Activated naive CD4-positive, alpha-beta T cell treated with anti-CD3 and anti-CD28 coated beads, Interleukin-2, amount 50 U/mL, for 24 hours (primary cell): ENCODE measurements around the gene WHAMM.
"Not testable (repeated sequence)": the region's sequence is repeated elsewhere in the genome, so short reads cannot be mapped to it uniquely, and the experiment has no call there.

ENCODE experiments used
- H3K27ac Mint-ChIP-seq: one replicate; pipeline ENCODE4 v1.8.0; 2021; ENCODE audit warnings: mild to moderate bottlenecking, mixed read lengths
- H3K27me3 Mint-ChIP-seq: one replicate; pipeline ENCODE4 v1.8.0; 2021; ENCODE audit warnings: mixed read lengths
- H3K36me3 Mint-ChIP-seq: one replicate; pipeline ENCODE4 v1.8.0; 2021; ENCODE audit warnings: mixed read lengths
- H3K4me1 Mint-ChIP-seq: one replicate; pipeline ENCODE4 v1.8.0; 2021; ENCODE audit warnings: mixed read lengths
- H3K4me3 Mint-ChIP-seq: one replicate; pipeline ENCODE4 v1.8.0; 2021; ENCODE audit warnings: mild to moderate bottlenecking, mixed read lengths
- H3K9me3 Mint-ChIP-seq: one replicate; pipeline ENCODE4 v1.8.0; 2021; ENCODE audit warnings: mixed read lengths

Gene WHAMM

GRCh38 chr15:82809308-82810060 lies at the start of gene WHAMM:
WHAMM (plus strand) TSS chr15:82809628; CDS start chr15:82809727, 99 bp downstream.
- H3K4me1 Mint-ChIP-seq, result peaks cover 46% of the 10 kb centered on the region
- peak within 1 kb of the TSS; percentile 100 for H3K27ac Mint-ChIP-seq
- no peaks in the 10 kb centered on the region for H3K9me3 Mint-ChIP-seq
- peaks cover 8% of the 10 kb centered on the region for H3K36me3 Mint-ChIP-seq
- no peaks in the 10 kb centered on the region for H3K27me3 Mint-ChIP-seq
- peak within 1 kb of the TSS; percentile 94 for H3K4me3 Mint-ChIP-seq

- Mint-ChIP-seq H3K27me3 (no peaks in the 10 kb centered on the region), H3K9me3 (no peaks in the 10 kb centered on the region), H3K27ac (no peak overlapping the region), H3K4me1 (peaks cover 4% of the 10 kb centered on the region), H3K4me3 (no peak overlapping the region), H3K36me3 (peaks cover 16% of the 10 kb centered on the region)
Observed at GRCh38 chr15:82763361-82764116, 45.9 kb upstream of the WHAMM start.

- peaks cover 14% of the 10 kb centered on the region for H3K36me3 Mint-ChIP-seq
- H3K27ac Mint-ChIP-seq, result no peak overlapping the region
- H3K9me3 Mint-ChIP-seq, result no peaks in the 10 kb centered on the region
- H3K27me3 Mint-ChIP-seq, result no peaks in the 10 kb centered on the region
- no peak overlapping the region for H3K4me3 Mint-ChIP-seq
- peaks cover 4% of the 10 kb centered on the region for H3K4me1 Mint-ChIP-seq
Observed at GRCh38 chr15:82764117-82764490, 45.3 kb upstream of the WHAMM start.

GRCh38 chr15:82764740-82765139 lies 44.7 kb upstream of the WHAMM start:
- no peaks in the 10 kb centered on the region for H3K9me3 Mint-ChIP-seq
- peaks cover 4% of the 10 kb centered on the region for H3K4me1 Mint-ChIP-seq
- H3K27me3 Mint-ChIP-seq, result no peaks in the 10 kb centered on the region
- no peak overlapping the region for H3K4me3 Mint-ChIP-seq
- peaks cover 14% of the 10 kb centered on the region for H3K36me3 Mint-ChIP-seq
- H3K27ac Mint-ChIP-seq, result no peak overlapping the region

GRCh38 chr15:82766201-82766600 lies 43.2 kb upstream of the WHAMM start:
- not testable (repeated sequence) for H3K9me3 Mint-ChIP-seq, H3K4me3 Mint-ChIP-seq, H3K27ac Mint-ChIP-seq, H3K4me1 Mint-ChIP-seq, H3K27me3 Mint-ChIP-seq
- peaks cover 10% of the 10 kb centered on the region for H3K36me3 Mint-ChIP-seq

GRCh38 chr15:82767163-82767829 lies 42.1 kb upstream of the WHAMM start:
- Mint-ChIP-seq H3K4me1 (no peaks in the 10 kb centered on the region), H3K36me3 (peaks cover 8% of the 10 kb centered on the region), H3K4me3 (no peak overlapping the region), H3K27ac (no peak overlapping the region), H3K9me3 (no peaks in the 10 kb centered on the region), H3K27me3 (no peaks in the 10 kb centered on the region)

- H3K4me3 Mint-ChIP-seq, result no peak overlapping the region
- no peak overlapping the region for H3K27ac Mint-ChIP-seq
- H3K27me3 Mint-ChIP-seq, result no peaks in the 10 kb centered on the region
- H3K36me3 Mint-ChIP-seq, result peaks cover 8% of the 10 kb centered on the region
- H3K4me1 Mint-ChIP-seq, result no peaks in the 10 kb centered on the region
- no peaks in the 10 kb centered on the region for H3K9me3 Mint-ChIP-seq
Observed at GRCh38 chr15:82768414-82769054, 40.9 kb upstream of the WHAMM start.

- Mint-ChIP-seq H3K27ac (no peak overlapping the region), H3K36me3 (peaks cover 6% of the 10 kb centered on the region), H3K4me1 (no peaks in the 10 kb centered on the region), H3K4me3 (no peak overlapping the region), H3K27me3 (no peaks in the 10 kb centered on the region), H3K9me3 (no peaks in the 10 kb centered on the region)
Observed at GRCh38 chr15:82771789-82772607, 37.4 kb upstream of the WHAMM start.

GRCh38 chr15:82774496-82774895 lies 34.9 kb upstream of the WHAMM start:
- no peak overlapping the region for H3K4me3 Mint-ChIP-seq
- no peaks in the 10 kb centered on the region for H3K27me3 Mint-ChIP-seq

GRCh38 chr15:82778755-82779154 lies 30.7 kb upstream of the WHAMM start:
- Mint-ChIP-seq H3K27ac (no peak overlapping the region), H3K4me3 (no peak overlapping the region), H3K36me3 (no peaks in the 10 kb centered on the region), H3K4me1 (no peaks in the 10 kb centered on the region), H3K9me3 (no peaks in the 10 kb centered on the region), H3K27me3 (peaks cover 1% of the 10 kb centered on the region)

More at GRCh38 chr15:82774496-82774895, 34.9 kb upstream of the WHAMM start:
- no peaks in the 10 kb centered on the region for H3K36me3 Mint-ChIP-seq
- no peak overlapping the region for H3K27ac Mint-ChIP-seq
- H3K9me3 Mint-ChIP-seq, result no peaks in the 10 kb centered on the region
- no peaks in the 10 kb centered on the region for H3K4me1 Mint-ChIP-seq

GRCh38 chr15:82781349-82781748 lies 28.1 kb upstream of the WHAMM start:
- no peaks in the 10 kb centered on the region for H3K9me3 Mint-ChIP-seq
- H3K27ac Mint-ChIP-seq, result no peak overlapping the region
- no peaks in the 10 kb centered on the region for H3K36me3 Mint-ChIP-seq
- H3K27me3 Mint-ChIP-seq, result peaks cover 1% of the 10 kb centered on the region
- no peak overlapping the region for H3K4me3 Mint-ChIP-seq
- H3K4me1 Mint-ChIP-seq, result no peaks in the 10 kb centered on the region

- H3K27ac Mint-ChIP-seq, result no peak overlapping the region
- H3K27me3 Mint-ChIP-seq, result no peaks in the 10 kb centered on the region
Observed at GRCh38 chr15:82788496-82788895, 20.9 kb upstream of the WHAMM start.

GRCh38 chr15:82789491-82789890 lies 19.9 kb upstream of the WHAMM start:
- H3K4me1 Mint-ChIP-seq, result no peaks in the 10 kb centered on the region
- peaks cover 8% of the 10 kb centered on the region for H3K36me3 Mint-ChIP-seq
- H3K9me3 Mint-ChIP-seq, result peaks cover 8% of the 10 kb centered on the region
- no peak overlapping the region for H3K27ac Mint-ChIP-seq
- no peaks in the 10 kb centered on the region for H3K27me3 Mint-ChIP-seq
- no peak overlapping the region for H3K4me3 Mint-ChIP-seq

More at GRCh38 chr15:82788496-82788895, 20.9 kb upstream of the WHAMM start:
- no peaks in the 10 kb centered on the region for H3K4me1 Mint-ChIP-seq
- H3K4me3 Mint-ChIP-seq, result no peak overlapping the region
- H3K36me3 Mint-ChIP-seq, result no peaks in the 10 kb centered on the region
- no peaks in the 10 kb centered on the region for H3K9me3 Mint-ChIP-seq

- Mint-ChIP-seq H3K36me3 (peaks cover 8% of the 10 kb centered on the region), H3K4me3 (no peak overlapping the region), H3K9me3 (peaks cover 8% of the 10 kb centered on the region), H3K4me1 (no peaks in the 10 kb centered on the region), H3K27me3 (no peaks in the 10 kb centered on the region), H3K27ac (no peak overlapping the region)
Observed at GRCh38 chr15:82790321-82790720, 19.1 kb upstream of the WHAMM start.

- no peak overlapping the region for H3K27ac Mint-ChIP-seq
- H3K27me3 Mint-ChIP-seq, result no peaks in the 10 kb centered on the region
- no peak overlapping the region for H3K4me3 Mint-ChIP-seq
- peaks cover 8% of the 10 kb centered on the region for H3K9me3 Mint-ChIP-seq
- no peaks in the 10 kb centered on the region for H3K4me1 Mint-ChIP-seq
- H3K36me3 Mint-ChIP-seq, result peaks cover 8% of the 10 kb centered on the region
Observed at GRCh38 chr15:82792068-82792467, 17.4 kb upstream of the WHAMM start.
